ENCODE results near the gene ATXN7L3. TPM values are rescaled to one million over a fixed set of nuclear protein-coding genes. Genes with fewer than 3 reads are reported as not detected.

Gene ATXN7L3
- total and polyA plus RNA-seq, 4 donors = 30.1 to 70.6 (median 50.5) TPM

DNA sequence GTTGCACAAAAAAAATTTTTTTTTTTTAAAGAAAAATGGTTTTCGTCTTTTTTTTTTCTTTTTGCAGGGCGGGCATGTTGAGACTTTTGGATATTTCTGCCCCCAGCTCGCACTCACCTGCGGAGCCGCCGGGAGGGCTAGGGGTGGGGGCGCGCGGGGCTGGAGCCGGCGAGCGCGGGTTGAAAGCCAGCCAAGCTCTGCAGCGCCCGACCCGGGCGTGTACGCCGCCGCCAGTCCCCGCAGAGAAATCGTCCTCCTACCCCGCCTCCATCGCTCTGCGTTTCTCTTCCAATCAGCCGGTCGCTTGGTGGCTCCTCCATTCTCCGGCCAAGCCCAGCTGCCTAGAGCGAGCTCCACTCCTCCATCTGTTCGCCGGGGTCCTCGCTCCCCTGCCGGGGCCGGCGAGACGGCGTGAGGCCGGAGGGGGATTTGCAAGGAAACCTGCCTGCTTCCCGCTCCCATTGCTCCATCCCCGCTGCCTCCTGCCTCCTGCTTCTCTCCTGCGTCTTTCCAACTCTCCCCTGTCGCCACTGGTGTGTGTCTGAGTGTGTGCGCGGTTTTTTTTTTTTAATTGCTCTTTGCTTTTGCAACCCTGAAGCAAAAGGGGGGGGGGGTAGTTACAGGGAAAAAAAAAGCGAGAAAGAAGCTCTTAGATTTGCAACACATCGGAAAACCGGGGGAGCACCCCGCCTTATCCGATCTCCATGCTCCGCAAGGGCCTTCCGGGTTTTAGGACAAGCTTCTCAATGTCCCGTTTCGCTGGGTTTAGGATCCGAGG lies 21.6 kb upstream of the ATXN7L3 start:
- Histone ChIP-seq H3K27me3 (ENCODE audit: control insufficient read depth in 3 of 3, insufficient read depth in 3 of 3, low read length in 2 of 3) (no peaks in the 10 kb centered on the region), H3K4me1 (ENCODE audit: control insufficient read depth in 5 of 5, insufficient read depth in 5 of 5, low read length in 5 of 5) (peaks cover 5 to 39% (median 16%) of the 10 kb centered on the region in 5 donors), H3K4me3 (peak overlapping the region; percentile 68), H3K9me3 (ENCODE audit: control insufficient read depth in 4 of 4, insufficient read depth in 3 of 4, low read length in 3 of 4) (no peaks in the 10 kb centered on the region), H3K9ac (ENCODE audit: insufficient read depth in 1 of 2, low read length in 2 of 2) (peak overlapping the region in 1 of 2 donors; percentile 47), H3K36me3 (ENCODE audit: control insufficient read depth in 4 of 4, insufficient read depth in 4 of 4, low read length in 4 of 4) (peaks cover 0 to 13% (median 4%) of the 10 kb centered on the region in 4 donors), H3K27ac (ENCODE audit: low read depth in 1 of 2, low read length in 1 of 2) (peak overlapping the region; percentile 98 to 99)
- ATAC-seq (ENCODE audit: insufficient read depth, low FRiP score) = peak; percentile 22
- peak; percentile 89 to 92 (median 91) for DNase-seq
- TF ChIP-seq, protein P1, sequence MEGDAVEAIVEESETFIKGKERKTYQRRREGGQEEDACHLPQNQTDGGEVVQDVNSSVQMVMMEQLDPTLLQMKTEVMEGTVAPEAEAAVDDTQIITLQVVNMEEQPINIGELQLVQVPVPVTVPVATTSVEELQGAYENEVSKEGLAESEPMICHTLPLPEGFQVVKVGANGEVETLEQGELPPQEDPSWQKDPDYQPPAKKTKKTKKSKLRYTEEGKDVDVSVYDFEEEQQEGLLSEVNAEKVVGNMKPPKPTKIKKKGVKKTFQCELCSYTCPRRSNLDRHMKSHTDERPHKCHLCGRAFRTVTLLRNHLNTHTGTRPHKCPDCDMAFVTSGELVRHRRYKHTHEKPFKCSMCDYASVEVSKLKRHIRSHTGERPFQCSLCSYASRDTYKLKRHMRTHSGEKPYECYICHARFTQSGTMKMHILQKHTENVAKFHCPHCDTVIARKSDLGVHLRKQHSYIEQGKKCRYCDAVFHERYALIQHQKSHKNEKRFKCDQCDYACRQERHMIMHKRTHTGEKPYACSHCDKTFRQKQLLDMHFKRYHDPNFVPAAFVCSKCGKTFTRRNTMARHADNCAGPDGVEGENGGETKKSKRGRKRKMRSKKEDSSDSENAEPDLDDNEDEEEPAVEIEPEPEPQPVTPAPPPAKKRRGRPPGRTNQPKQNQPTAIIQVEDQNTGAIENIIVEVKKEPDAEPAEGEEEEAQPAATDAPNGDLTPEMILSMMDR (IDR thresholded peaks at IDR 0.05; ENCODE audit: control extremely low read depth, extremely low read depth) = no peak
- WGBS, 2 donors = 0% methylated on average over 54 of the region's 54 CpGs

DNA sequence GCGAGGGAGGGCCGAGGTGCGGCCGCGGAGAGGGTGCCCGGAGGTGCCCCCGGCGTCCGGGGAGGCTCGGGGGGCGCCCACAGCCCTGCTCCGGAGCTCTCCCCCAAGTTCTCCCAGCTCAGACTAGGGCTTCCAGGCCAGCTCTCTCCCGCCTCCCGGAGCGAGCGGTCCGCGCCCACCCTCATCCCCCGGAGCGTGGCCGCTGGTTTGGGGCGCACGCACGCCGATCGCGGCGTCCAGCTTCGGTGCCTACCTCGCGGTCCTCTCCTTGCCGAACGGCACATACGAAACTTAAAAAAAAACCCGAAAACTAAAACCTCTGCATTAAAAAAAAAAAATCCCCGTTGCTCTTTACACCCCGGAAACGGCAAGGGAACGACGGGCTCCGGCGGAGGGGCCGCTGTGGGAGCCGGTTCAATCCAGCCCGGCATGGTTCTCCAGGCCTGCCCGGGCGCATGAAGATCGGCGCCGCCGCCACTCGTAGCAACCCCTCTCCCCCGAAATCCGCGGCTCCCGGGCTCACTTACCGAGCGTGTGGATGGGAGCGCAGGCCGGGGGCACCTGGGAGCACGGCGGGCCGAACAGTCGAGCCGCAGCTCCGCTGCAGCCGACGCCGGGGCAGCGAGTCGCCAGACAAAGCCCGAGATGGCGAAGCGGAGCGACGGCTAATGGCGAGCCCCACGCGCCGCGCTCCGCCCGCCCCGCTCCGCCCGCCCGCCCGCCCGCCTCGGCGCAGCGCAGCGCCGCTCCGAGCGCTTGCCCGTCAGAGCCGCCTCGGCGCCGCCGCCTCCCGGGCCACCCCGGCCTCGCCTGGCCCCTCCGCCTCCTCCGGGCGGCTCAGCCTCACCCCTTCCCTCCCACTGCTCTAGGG lies 20.8 kb upstream of the ATXN7L3 start:
- ATAC-seq (ENCODE audit: insufficient read depth, low FRiP score) (peak; percentile 8), DNase-seq (peak; percentile 66 to 77 (median 71))
- peak overlapping the region; percentile 98 to 99 for H3K27ac ChIP-seq (ENCODE audit: low read depth in 1 of 2, low read length in 1 of 2)
- no peaks in the 10 kb centered on the region for H3K9me3 ChIP-seq (ENCODE audit: control insufficient read depth in 4 of 4, insufficient read depth in 3 of 4, low read length in 3 of 4)
- TF ChIP-seq, protein P1 (IDR thresholded peaks at IDR 0.05; ENCODE audit: control extremely low read depth, extremely low read depth) = no peak
- WGBS, 2 donors = 0% methylated on average over 87 to 108 of the region's 108 CpGs
- H3K4me1 ChIP-seq (ENCODE audit: control insufficient read depth in 5 of 5, insufficient read depth in 5 of 5, low read length in 5 of 5) = peaks cover 5 to 39% (median 16%) of the 10 kb centered on the region in 5 donors
- H3K9ac ChIP-seq (ENCODE audit: insufficient read depth in 1 of 2, low read length in 2 of 2) = no peak overlapping the region
- peak overlapping the region; percentile 97 for H3K4me3 ChIP-seq
- H3K27me3 ChIP-seq (ENCODE audit: control insufficient read depth in 3 of 3, insufficient read depth in 3 of 3, low read length in 2 of 3) = no peaks in the 10 kb centered on the region
- peaks cover 0 to 20% (median 12%) of the 10 kb centered on the region in 4 donors for H3K36me3 ChIP-seq (ENCODE audit: control insufficient read depth in 4 of 4, insufficient read depth in 4 of 4, low read length in 4 of 4)

DNA sequence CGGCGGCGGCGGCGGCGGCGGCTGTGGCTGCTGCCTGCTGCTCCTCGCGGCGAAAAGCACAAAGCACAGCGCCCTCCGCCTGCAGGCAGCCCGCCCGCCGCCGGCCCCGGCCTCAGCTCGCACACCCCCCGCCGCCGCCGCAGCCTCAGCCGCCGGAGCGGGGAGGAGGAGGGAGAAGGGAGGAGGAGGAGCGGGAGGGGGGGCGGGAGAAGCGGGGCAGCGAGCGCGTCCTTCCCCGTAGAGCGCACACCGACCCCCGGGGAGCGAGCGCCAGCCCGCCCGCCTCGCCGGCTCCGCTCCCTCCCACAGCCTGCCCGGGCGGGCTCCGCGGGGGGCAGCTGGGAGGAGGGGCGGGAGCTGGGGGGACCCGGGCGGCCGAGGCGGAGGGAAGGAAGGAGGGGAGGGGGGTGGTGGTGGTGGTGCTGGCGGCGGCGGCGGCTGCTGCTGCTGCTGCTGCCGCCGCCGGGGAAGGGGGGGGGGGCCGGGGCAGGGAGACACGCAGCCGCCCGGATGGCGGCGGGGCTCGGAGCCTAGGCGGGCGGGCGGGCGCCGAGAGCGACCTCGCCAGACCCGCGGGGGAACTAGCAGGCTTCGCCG lies 20.0 kb upstream of the ATXN7L3 start, which contains the start of gene UBTF:
TSS of gene UBTF (minus strand) at position 60 of the 597 bp plus-strand sequence. CDS start 1,446 bp downstream, outside the sequence.
- H3K36me3 ChIP-seq (ENCODE audit: control insufficient read depth in 4 of 4, insufficient read depth in 4 of 4, low read length in 4 of 4) = peaks cover 5 to 28% (median 20%) of the 10 kb centered on the region in 4 donors
- H3K9ac ChIP-seq (ENCODE audit: insufficient read depth in 1 of 2, low read length in 2 of 2) = no peak within 1 kb of the TSS
- ATAC-seq (ENCODE audit: insufficient read depth, low FRiP score) = no peak
- peaks cover 5 to 39% (median 16%) of the 10 kb centered on the region in 5 donors for H3K4me1 ChIP-seq (ENCODE audit: control insufficient read depth in 5 of 5, insufficient read depth in 5 of 5, low read length in 5 of 5)
- peak within 1 kb of the TSS; percentile 97 for H3K4me3 ChIP-seq
- H3K27ac ChIP-seq (ENCODE audit: low read depth in 1 of 2, low read length in 1 of 2) = peak within 1 kb of the TSS; percentile 98 to 99
- H3K9me3 ChIP-seq (ENCODE audit: control insufficient read depth in 4 of 4, insufficient read depth in 3 of 4, low read length in 3 of 4) = no peaks in the 10 kb centered on the region
- peak; percentile 85 to 92 (median 88) for DNase-seq
- TF ChIP-seq, protein P1 (IDR thresholded peaks at IDR 0.05; ENCODE audit: control extremely low read depth, extremely low read depth) = no peak
- H3K27me3 ChIP-seq (ENCODE audit: control insufficient read depth in 3 of 3, insufficient read depth in 3 of 3, low read length in 2 of 3) = no peaks in the 10 kb centered on the region
- 1% methylated on average over 18 to 70 of the region's 76 CpGs for WGBS, 2 donors

All from lung (tissue), 12 donors.